WERI-Rb-1 (cell line): ENCODE measurements around the gene CDKAL1.

Experiments
- DNase-seq: peaks from one replicate; pipeline ENCODE4 v3.0.0-alpha.2; 2020
- H3K27ac ChIP-seq: fragments of 250-450 bp; sonication (Bioruptor Pico); 2 replicates; pipeline ENCODE4 v1.5.1; 2020; ENCODE audit warnings: mild to moderate bottlenecking, moderate library complexity
- H3K27me3 ChIP-seq: fragments of 250-450 bp; sonication (Bioruptor Pico); 2 replicates; pipeline ENCODE4 v1.5.1; 2021; ENCODE audit warnings: mild to moderate bottlenecking, low read depth, moderate library complexity; ENCODE audit not compliant: insufficient read depth, severe bottlenecking
- H3K36me3 ChIP-seq: fragments of 250-450 bp; sonication (Bioruptor Pico); 2 replicates; pipeline ENCODE4 v1.5.1; 2020; ENCODE audit warnings: mild to moderate bottlenecking, moderate library complexity
- H3K4me3 ChIP-seq: 2 replicates; pipeline ENCODE4 v1.5.1; 2011; ENCODE audit warnings: low read depth, mild to moderate bottlenecking, control low read depth, low read length
- H3K9me3 ChIP-seq: fragments of 250-450 bp; sonication (Bioruptor Pico); 2 replicates; pipeline ENCODE4 v1.5.1; 2021; ENCODE audit warnings: mild to moderate bottlenecking, moderate library complexity; ENCODE audit not compliant: severe bottlenecking
- TF ChIP-seq, protein P1 (sequence below): IDR thresholded peaks from 2 replicates; pipeline ENCODE4 v1.5.1; 2011; ENCODE audit warnings: low read depth, mild to moderate bottlenecking, control low read depth, inconsistent platforms, low read length

Gene CDKAL1

DNA sequence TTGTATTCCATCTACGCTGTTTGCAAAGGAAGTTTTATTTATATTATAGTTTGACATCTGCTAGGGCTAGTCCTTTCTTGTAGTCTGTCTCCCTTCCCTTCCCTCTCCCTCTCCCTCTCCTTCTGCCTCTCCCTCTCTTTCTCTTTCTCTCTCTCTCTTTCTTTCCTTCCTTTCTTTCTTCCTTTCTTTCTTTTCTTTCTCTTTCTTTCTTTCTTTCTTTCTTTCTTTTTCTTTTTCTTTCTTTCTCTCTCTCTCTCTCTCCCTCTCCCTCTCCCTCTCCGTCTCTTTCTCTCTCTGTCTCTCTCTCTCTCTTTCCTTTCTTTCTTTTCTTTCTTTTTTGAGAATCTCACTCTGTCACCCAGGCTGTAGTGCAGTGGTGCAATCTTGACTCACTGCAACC is 137.8 kb downstream of the CDKAL1 start:
- Histone ChIP-seq H3K9me3 (no peaks in the 10 kb centered on the region), H3K27ac (no peak overlapping the region), H3K36me3 (no peaks in the 10 kb centered on the region), H3K27me3 (no peaks in the 10 kb centered on the region), H3K4me3 (no peak overlapping the region)
- DNase-seq, result no peak
- TF ChIP-seq, protein P1, sequence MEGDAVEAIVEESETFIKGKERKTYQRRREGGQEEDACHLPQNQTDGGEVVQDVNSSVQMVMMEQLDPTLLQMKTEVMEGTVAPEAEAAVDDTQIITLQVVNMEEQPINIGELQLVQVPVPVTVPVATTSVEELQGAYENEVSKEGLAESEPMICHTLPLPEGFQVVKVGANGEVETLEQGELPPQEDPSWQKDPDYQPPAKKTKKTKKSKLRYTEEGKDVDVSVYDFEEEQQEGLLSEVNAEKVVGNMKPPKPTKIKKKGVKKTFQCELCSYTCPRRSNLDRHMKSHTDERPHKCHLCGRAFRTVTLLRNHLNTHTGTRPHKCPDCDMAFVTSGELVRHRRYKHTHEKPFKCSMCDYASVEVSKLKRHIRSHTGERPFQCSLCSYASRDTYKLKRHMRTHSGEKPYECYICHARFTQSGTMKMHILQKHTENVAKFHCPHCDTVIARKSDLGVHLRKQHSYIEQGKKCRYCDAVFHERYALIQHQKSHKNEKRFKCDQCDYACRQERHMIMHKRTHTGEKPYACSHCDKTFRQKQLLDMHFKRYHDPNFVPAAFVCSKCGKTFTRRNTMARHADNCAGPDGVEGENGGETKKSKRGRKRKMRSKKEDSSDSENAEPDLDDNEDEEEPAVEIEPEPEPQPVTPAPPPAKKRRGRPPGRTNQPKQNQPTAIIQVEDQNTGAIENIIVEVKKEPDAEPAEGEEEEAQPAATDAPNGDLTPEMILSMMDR, result no peak

DNA sequence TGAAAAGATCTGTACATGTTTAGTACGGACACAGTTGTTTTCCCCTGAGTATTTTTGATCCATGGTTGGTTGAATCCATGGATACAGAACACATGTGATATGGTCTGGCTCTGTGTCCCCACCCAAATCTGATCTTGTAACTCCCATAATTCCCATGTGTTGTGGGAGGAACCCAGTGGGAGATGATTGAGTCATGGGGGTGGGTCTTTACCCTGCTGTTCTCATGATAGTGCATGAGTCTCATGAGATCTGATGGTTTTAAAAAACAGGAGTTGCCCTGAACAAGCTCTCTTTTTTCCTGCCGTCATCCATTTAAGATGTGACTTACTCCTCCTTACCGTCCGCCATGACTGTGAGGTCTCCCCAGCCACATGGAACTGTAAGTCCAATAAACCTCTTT is 139.2 kb downstream of the CDKAL1 start:
- no peak for DNase-seq
- Histone ChIP-seq H3K36me3 (no peaks in the 10 kb centered on the region), H3K27me3 (no peaks in the 10 kb centered on the region), H3K9me3 (no peaks in the 10 kb centered on the region), H3K27ac (no peak overlapping the region), H3K4me3 (no peak overlapping the region)
- TF ChIP-seq, protein P1, result no peak

DNA sequence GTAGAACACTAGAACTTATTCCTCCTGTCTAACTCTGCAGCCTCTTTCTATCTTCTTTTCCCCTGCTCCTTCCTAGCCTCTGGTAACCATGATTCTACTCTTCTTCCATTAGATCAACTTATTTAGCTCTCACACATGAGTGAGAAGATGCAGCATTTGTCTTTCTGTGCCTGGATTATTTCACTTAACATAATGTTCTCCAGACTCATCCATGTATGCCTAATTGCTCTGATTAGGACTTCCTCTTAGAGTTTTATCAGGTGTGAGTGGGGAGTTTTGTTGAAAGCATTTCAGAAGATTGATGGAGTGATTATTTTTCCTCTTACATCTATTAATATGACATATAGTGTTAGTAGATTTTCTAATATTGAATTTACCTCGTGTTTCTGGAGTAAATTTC is 140.4 kb downstream of the CDKAL1 start:
- TF ChIP-seq, protein P1, result no peak
- no peak overlapping the region for H3K27ac ChIP-seq
- no peaks in the 10 kb centered on the region for H3K9me3 ChIP-seq
- H3K36me3 ChIP-seq, result no peaks in the 10 kb centered on the region; the same call in 1 of the 2 replicates
- DNase-seq, result no peak
- H3K4me3 ChIP-seq, result no peak overlapping the region
- H3K27me3 ChIP-seq, result no peaks in the 10 kb centered on the region

DNA sequence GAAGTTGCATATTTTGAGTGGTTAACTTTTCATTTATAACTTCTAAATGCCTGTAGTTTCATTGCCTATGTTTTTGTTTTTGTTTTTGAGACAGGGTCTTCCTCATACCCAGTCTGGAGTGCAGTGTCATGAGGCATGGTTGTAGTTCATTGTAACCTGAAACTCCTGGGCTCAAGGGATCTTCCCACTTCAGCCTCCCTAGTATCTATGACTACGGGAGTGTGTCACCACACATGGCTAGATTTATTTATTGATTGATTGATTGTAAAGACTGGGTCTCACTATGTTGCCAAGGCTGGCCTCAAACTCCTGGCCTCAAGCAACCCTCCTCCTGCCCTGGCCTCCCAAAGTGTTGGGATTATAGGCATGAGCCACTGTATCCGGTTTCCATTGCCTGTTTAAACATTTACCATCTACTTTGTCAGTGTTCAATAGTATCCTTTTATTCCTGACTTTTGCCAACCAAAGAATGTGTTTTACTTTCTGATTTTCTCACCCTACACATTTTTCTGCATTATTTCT is 144.6 kb downstream of the CDKAL1 start:
- TF ChIP-seq, protein P1, result no peak
- Histone ChIP-seq H3K36me3 (no peaks in the 10 kb centered on the region; the same call in 1 of the 2 replicates), H3K27me3 (no peaks in the 10 kb centered on the region), H3K9me3 (no peaks in the 10 kb centered on the region), H3K4me3 (no peak overlapping the region), H3K27ac (no peak overlapping the region)
- DNase-seq, result no peak

DNA sequence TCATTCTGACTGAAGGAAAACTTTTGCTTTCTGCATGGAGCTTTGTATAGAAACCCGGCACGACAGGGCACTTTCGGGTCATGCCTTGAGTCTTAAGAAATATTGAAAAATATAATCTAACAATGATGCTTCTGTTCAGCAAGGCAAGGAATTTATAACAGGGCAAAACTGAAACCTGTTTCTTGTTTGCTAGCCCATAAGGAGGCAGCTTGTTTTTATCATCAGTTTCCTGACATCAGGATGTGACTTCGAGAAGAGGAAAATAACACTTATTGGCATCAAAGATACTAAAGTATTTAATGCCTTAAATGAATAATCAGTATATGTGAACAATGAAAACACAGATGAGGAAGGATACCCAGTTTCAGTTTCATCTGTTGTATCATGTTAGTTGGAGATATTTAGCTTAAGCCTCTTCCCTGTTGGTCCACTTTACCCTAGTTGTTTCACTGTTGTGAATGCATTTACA is 146.5 kb downstream of the CDKAL1 start:
- Histone ChIP-seq H3K9me3 (no peaks in the 10 kb centered on the region), H3K27ac (no peak overlapping the region), H3K36me3 (no peaks in the 10 kb centered on the region; the same call in 1 of the 2 replicates), H3K4me3 (no peak overlapping the region), H3K27me3 (no peaks in the 10 kb centered on the region)
- TF ChIP-seq, protein P1, result no peak
- no peak for DNase-seq

DNA sequence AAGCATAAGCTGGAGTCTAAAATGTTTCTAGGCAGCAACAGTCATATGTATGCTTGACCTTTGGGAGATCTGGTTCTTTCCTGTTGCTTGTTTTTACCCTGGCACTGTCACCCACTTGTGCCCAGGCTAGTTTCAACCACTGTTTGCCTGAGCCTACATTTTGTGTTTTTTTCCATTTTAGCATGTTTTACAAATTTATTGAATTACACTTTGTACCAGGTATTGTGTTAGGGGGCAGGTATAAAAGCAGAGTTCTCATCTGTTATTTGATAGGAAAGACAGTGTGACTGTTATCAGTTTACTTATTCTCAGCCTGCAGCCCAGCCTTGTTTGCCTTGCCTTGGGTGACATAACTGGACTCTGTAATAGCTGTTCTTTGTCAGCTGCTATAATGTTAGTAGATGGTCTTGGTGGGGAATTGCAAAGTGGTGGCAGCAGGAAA is 147.0 kb downstream of the CDKAL1 start:
- DNase-seq, result no peak
- no peaks in the 10 kb centered on the region for H3K27me3 ChIP-seq
- TF ChIP-seq, protein P1, result no peak
- no peak overlapping the region for H3K4me3 ChIP-seq
- no peaks in the 10 kb centered on the region; the same call in 1 of the 2 replicates for H3K36me3 ChIP-seq
- H3K27ac ChIP-seq, result no peak overlapping the region
- no peaks in the 10 kb centered on the region for H3K9me3 ChIP-seq
